K562 (cell line): Measurements from ENCODE around the gene GHRL.

Source experiments
- CTCF ChIP-seq, 3 experiments: IDR thresholded peaks in 2 of 3; conservative IDR thresholded peaks in 1 of 3; 2 replicates each; pipeline ENCODE4 v1.5.1; 2011 to 2012; ENCODE audit warnings: low read length in 3 of 3, mild to moderate bottlenecking in 3 of 3, control low read depth in 2 of 3, improper control_type of control experiment in 1 of 3, inconsistent platforms in 1 of 3, low read depth in 1 of 3, mixed read lengths in 1 of 3, moderate library complexity in 1 of 3; ENCODE audit not compliant: insufficient read depth in 2 of 3
- ETV6 ChIP-seq, 3 experiments: fragments of 150-350 bp in 1 of 3; sonication (generic) in 1 of 3; formaldehyde crosslinking in 1 of 3; IDR thresholded peaks; 2 replicates each; pipeline versions ENCODE4 v1.6.1 to v1.8.0; 2014 to 2022; ENCODE audit warnings: borderline replicate concordance in 2 of 3, low read depth in 2 of 3, antibody characterized with exemption in 1 of 3, low read length in 1 of 3, mild to moderate bottlenecking in 1 of 3, missing genetic modification reagents in 1 of 3
- EZH2 ChIP-seq: IDR thresholded peaks from 2 replicates; pipeline ENCODE4 v1.6.1; 2012; ENCODE audit warnings: low read depth, mild to moderate bottlenecking, inconsistent platforms, low read length, borderline replicate concordance
- PATZ1 ChIP-seq: fragments of 250-450 bp; sonication (Bioruptor Pico); IDR thresholded peaks from 2 replicates; pipeline ENCODE4 v1.5.0; 2020; ENCODE audit warnings: mild to moderate bottlenecking, borderline replicate concordance
- POLR2A ChIP-seq: fragments of 450-650 bp; conservative IDR thresholded peaks from 2 replicates; pipeline ENCODE4 v1.6.1; 2016
- SIX5 ChIP-seq, 2 experiments: IDR thresholded peaks; 2 replicates each; pipeline ENCODE4 v1.6.1; 2011; ENCODE audit warnings: low read length in 2 of 2, borderline replicate concordance in 1 of 2, low read depth in 1 of 2, mild to moderate bottlenecking in 1 of 2, moderate library complexity in 1 of 2; ENCODE audit not compliant: insufficient read depth in 1 of 2
- SREBF2 ChIP-seq: sonication (generic); formaldehyde crosslinking; IDR thresholded peaks from 2 replicates; pipeline ENCODE4 v1.4.0; 2020; ENCODE audit warnings: mild to moderate bottlenecking, missing genetic modification reagents
- STAT5B ChIP-seq: fragments of 250-450 bp; sonication (Bioruptor Pico); IDR thresholded peaks from 2 replicates; pipeline ENCODE4 v1.8.0; 2021; ENCODE audit warnings: mild to moderate bottlenecking, inconsistent platforms
- STAT6 ChIP-seq: sonication (generic); formaldehyde crosslinking; IDR thresholded peaks from 2 replicates; pipeline ENCODE4 v1.8.1; 2023; ENCODE audit warnings: mild to moderate bottlenecking, missing genetic modification reagents
- TARDBP ChIP-seq: fragments of 450-650 bp; IDR thresholded peaks from 2 replicates; pipeline ENCODE4 v1.6.1; 2016
- TGIF2 ChIP-seq: sonication (generic); formaldehyde crosslinking; IDR thresholded peaks from 2 replicates; pipeline ENCODE4 v1.8.1; 2022; ENCODE audit warnings: mild to moderate bottlenecking, missing genetic modification reagents, moderate library complexity
- USF2 ChIP-seq: sonication (generic); formaldehyde crosslinking; IDR thresholded peaks from 2 replicates; pipeline ENCODE4 v1.5.0; 2020; ENCODE audit warnings: missing genetic modification reagents

- TF ChIP-seq SIX5 (IDR thresholded peaks at IDR 0.05; ENCODE audit: borderline replicate concordance in 1 of 2, insufficient read depth in 1 of 2, low read depth in 1 of 2, low read length in 2 of 2), result no peak
- TF ChIP-seq CTCF (IDR thresholded peaks at IDR 0.05 in 2 of 3, conservative IDR thresholded peaks at IDR 0.05 in 1 of 3; ENCODE audit: insufficient read depth in 2 of 3, low read depth in 1 of 3, low read length in 3 of 3), result no peak
- TF ChIP-seq PATZ1 (CRISPR knock-in tag), result no peak
- no peak for TF ChIP-seq EZH2
- TF ChIP-seq POLR2A, result no peak
- TF ChIP-seq SREBF2 (CRISPR knock-in tag), result no peak
- TF ChIP-seq USF2 (CRISPR knock-in tag), result peak; percentile 84
- TF ChIP-seq STAT6 (CRISPR knock-in tag), result no peak
- no peak for TF ChIP-seq ETV6 (IDR thresholded peaks at IDR 0.05; ENCODE audit: borderline replicate concordance in 1 of 2, low read depth in 2 of 2, low read length in 1 of 2)
- no peak for TF ChIP-seq ETV6 (CRISPR knock-in tag; IDR thresholded peaks at IDR 0.05; ENCODE audit: borderline replicate concordance)
- no peak for TF ChIP-seq TGIF2
- no peak for TF ChIP-seq TARDBP
- no peak for TF ChIP-seq STAT5B (CRISPR knock-in tag)
Observed at GRCh38 chr3:10238345-10239183, 54.2 kb downstream of the GHRL start.
